Spinal cord (tissue), 10 donors: ENCODE data around the gene WASF1. TPM values are rescaled to one million over a fixed set of nuclear protein-coding genes. Genes with fewer than 3 reads are reported as not detected.

Experiments used
- DNase-seq, 6 donors: peaks; one replicate each; pipeline versions ENCODE4 v3.0.0 to v3.0.0-alpha.2; 2013 to 2015; ENCODE audit warnings: low spot score in 6 of 6, low read depth in 4 of 6
- H3K27ac ChIP-seq: one replicate; pipeline ENCODE4 v1.5.1; 2013; ENCODE audit warnings: low read depth, low read length, control low read depth
- H3K27me3 ChIP-seq: one replicate; pipeline ENCODE4 v1.6.1; 2013; ENCODE audit warnings: low read length; ENCODE audit not compliant: control insufficient read depth, insufficient read depth
- H3K36me3 ChIP-seq: one replicate; pipeline ENCODE4 v1.6.1; 2013; ENCODE audit warnings: low read length; ENCODE audit not compliant: control insufficient read depth, insufficient read depth
- H3K4me1 ChIP-seq: one replicate; pipeline ENCODE4 v1.6.1; 2013; ENCODE audit warnings: low read length; ENCODE audit not compliant: control insufficient read depth, insufficient read depth
- H3K4me3 ChIP-seq: one replicate; pipeline ENCODE4 v1.5.1; 2013; ENCODE audit warnings: low read depth, low read length, control low read depth
- H3K9me3 ChIP-seq: one replicate; pipeline ENCODE4 v1.6.1; 2013; ENCODE audit warnings: low read length; ENCODE audit not compliant: control insufficient read depth, insufficient read depth
- WGBS: methylation state at CpG from one replicate; pipeline ENCODE4 v1.1.5; 2013; ENCODE audit warnings: missing lambda C conversion rate; ENCODE audit not compliant: insufficient coverage; 5-methylcytosine and 5-hydroxymethylcytosine counted together
- polyA plus RNA-seq, 2 donors: library from polyadenylated mRNA; unstranded; fragments of 120-200 nt; gene quantifications; one replicate each; pipeline ENCODE4 v1.2.1, GENCODE V29; 2013; ENCODE audit not compliant: insufficient read length in 2 of 2
- total RNA-seq, 2 donors: library from RNA; depleted of rRNA in 1 of 2; stranded (reverse); fragments of 120-200 nt in 1 of 2; fragments of >200 nt in 1 of 2; gene quantifications; one replicate each; pipeline versions ENCODE4 v1.2.3 to v1.2.4, GENCODE V29; 2013 to 2014
- donor health status: healthy.

WASF1 gene
- total and polyA plus RNA-seq, 4 donors, result 19.3 to 239 (median 113) TPM

- H3K4me1 ChIP-seq, result no peaks in the 10 kb centered on the region
- DNase-seq, result no peak
- H3K27me3 ChIP-seq, result no peaks in the 10 kb centered on the region
- no peak overlapping the region for H3K4me3 ChIP-seq
- H3K36me3 ChIP-seq, result no peaks in the 10 kb centered on the region
- WGBS, result 100% methylated on average over 1 of the region's 3 CpGs
- no peak overlapping the region for H3K27ac ChIP-seq
- H3K9me3 ChIP-seq, result no peaks in the 10 kb centered on the region
Observed at GRCh38 chr6:110198561-110198960, 19.1 kb upstream of the WASF1 start.

DNA sequence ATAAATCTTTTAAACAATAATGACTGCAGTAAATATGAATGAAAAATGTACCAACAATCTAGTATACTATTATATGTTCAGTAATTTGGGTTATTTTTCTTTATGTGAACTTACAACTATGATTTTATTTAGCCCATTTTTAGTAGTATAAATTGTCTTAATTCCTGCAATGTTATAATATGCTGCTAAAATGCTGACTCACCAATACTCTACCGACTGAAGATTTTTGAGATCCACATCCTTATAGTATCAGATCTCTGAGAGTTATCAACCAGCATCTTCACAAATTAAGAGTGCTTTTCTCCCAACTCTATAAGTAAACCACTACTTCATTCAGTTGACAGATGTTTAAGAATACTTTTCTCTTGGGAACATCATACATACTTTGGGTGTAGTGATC lies 17.4 kb upstream of the WASF1 start:
- H3K4me3 ChIP-seq, result no peak overlapping the region
- H3K27ac ChIP-seq, result no peak overlapping the region
- H3K4me1 ChIP-seq, result no peaks in the 10 kb centered on the region
- H3K36me3 ChIP-seq, result no peaks in the 10 kb centered on the region
- no peak for DNase-seq
- H3K27me3 ChIP-seq, result no peaks in the 10 kb centered on the region
- no CpG with 5 or more reads among the region's 1 CpG for WGBS
- no peaks in the 10 kb centered on the region for H3K9me3 ChIP-seq

DNA sequence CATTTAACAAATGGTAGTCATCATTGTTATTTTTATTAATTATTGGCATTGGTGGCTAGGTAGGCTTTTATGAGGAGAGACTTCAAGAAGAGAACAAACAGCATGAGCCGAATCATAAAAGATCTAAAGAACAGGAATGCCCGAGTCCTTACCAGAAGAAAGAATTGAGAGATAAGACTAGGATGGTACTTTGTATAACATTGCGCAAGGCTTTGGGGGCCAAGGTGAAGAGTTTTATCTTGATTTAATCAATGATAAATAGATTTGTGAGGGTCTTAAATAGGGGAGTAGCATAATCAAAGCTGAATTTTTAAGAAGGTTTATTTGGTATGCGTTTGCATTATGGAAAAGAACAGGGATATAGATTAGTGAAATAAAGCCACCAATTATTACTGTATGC lies 16.2 kb upstream of the WASF1 start:
- no peaks in the 10 kb centered on the region for H3K36me3 ChIP-seq
- H3K27ac ChIP-seq, result no peak overlapping the region
- no peaks in the 10 kb centered on the region for H3K27me3 ChIP-seq
- H3K4me1 ChIP-seq, result no peaks in the 10 kb centered on the region
- WGBS, result 83% methylated on average over 3 of the region's 4 CpGs
- H3K9me3 ChIP-seq, result no peaks in the 10 kb centered on the region
- no peak for DNase-seq
- H3K4me3 ChIP-seq, result no peak overlapping the region

- H3K4me3 ChIP-seq, result no peak overlapping the region
- no peaks in the 10 kb centered on the region for H3K36me3 ChIP-seq
- no peak overlapping the region for H3K27ac ChIP-seq
- no peaks in the 10 kb centered on the region for H3K27me3 ChIP-seq
- H3K9me3 ChIP-seq, result no peaks in the 10 kb centered on the region
- 83% methylated on average over 1 of the region's 2 CpGs for WGBS
- no peaks in the 10 kb centered on the region for H3K4me1 ChIP-seq
- no peak for DNase-seq
Observed at GRCh38 chr6:110191477-110191876, 12.0 kb upstream of the WASF1 start.

- Histone ChIP-seq H3K4me1 (no peaks in the 10 kb centered on the region), H3K27ac (no peak overlapping the region), H3K9me3 (no peaks in the 10 kb centered on the region), H3K4me3 (no peak overlapping the region), H3K36me3 (no peaks in the 10 kb centered on the region), H3K27me3 (no peaks in the 10 kb centered on the region)
- no peak for DNase-seq
- 100% methylated on average over 1 of the region's 6 CpGs for WGBS
Observed at GRCh38 chr6:110190726-110191125, 11.3 kb upstream of the WASF1 start.

DNA sequence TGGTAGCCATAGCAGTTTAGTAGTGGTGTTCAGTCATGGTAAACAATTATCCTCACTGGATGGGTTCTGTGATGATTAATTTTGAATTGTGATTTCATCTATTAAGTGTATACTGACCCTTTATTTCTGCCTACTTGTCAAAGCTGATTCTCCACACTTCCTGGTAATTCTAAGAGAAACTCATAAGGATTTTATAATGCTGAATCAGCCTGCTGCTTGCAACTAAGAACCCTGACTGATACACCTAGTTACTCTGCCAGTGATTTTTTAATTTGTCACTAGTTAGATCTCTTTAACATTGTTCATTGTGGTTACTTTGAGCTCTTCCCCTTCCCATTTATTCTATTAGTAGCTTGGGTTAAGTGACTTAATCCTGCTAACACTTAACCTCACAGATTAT lies 9.3 kb upstream of the WASF1 start:
- no peak overlapping the region for H3K27ac ChIP-seq
- no peaks in the 10 kb centered on the region for H3K36me3 ChIP-seq
- H3K27me3 ChIP-seq, result no peaks in the 10 kb centered on the region
- H3K4me1 ChIP-seq, result no peaks in the 10 kb centered on the region
- H3K4me3 ChIP-seq, result no peak overlapping the region
- no peaks in the 10 kb centered on the region for H3K9me3 ChIP-seq
- DNase-seq, result no peak

DNA sequence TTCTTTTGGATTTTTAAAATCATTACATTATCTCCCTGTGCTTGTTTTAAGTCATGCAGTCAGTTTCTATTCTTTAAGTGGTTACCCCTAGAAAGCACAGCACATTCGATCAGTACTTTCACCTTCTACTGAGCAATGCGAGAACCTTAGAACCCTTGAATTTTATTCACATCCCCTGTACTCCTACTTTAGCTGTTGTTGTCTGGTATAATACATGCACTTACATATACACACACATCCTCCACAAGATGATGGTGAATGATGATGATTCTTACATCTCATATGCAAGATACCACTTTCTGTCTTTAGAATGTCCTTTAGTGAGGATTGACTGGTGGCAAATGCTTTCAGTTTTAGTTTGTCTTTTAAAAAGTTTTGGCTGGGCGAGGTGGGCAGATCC lies 6.4 kb upstream of the WASF1 start:
- WGBS, result no CpG with 5 or more reads among the region's 3 CpGs
- H3K4me1 ChIP-seq, result no peaks in the 10 kb centered on the region
- no peak overlapping the region for H3K4me3 ChIP-seq
- no peaks in the 10 kb centered on the region for H3K27me3 ChIP-seq
- no peaks in the 10 kb centered on the region for H3K9me3 ChIP-seq
- no peak for DNase-seq
- H3K27ac ChIP-seq, result no peak overlapping the region
- H3K36me3 ChIP-seq, result no peaks in the 10 kb centered on the region

DNA sequence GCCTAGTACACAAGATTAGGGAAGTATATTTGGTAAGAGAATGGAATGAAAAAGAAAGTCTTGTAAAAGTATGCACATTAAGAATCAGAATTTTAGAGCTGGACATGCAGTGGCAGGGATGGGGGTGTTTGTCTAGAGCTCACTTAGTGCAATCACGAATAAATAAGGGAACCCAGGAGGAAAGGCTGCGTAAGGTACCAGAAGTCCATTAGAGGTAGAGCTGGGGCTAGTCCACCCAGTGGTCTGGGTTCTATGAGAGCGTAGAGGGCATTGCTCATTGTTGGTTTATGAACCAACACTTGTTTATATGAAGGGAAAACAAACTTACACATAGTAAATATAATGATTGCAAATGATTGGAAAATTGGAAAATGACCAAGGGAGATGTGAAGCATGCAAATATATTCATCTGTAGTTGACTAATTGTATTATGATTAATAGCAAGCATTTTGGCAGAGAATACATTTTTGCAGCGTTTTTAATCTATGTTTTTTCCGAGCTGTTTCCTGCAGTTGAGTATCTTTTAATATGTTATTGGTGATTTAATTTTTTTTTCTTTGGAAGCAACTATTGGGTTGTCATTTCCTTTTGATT lies 3.9 kb upstream of the WASF1 start:
- no peaks in the 10 kb centered on the region for H3K9me3 ChIP-seq
- H3K4me1 ChIP-seq, result no peaks in the 10 kb centered on the region
- 88% methylated on average over 1 of the region's 5 CpGs for WGBS
- DNase-seq, result no peak
- no peaks in the 10 kb centered on the region for H3K27me3 ChIP-seq
- no peak overlapping the region for H3K27ac ChIP-seq
- H3K36me3 ChIP-seq, result no peaks in the 10 kb centered on the region
- no peak overlapping the region for H3K4me3 ChIP-seq

DNA sequence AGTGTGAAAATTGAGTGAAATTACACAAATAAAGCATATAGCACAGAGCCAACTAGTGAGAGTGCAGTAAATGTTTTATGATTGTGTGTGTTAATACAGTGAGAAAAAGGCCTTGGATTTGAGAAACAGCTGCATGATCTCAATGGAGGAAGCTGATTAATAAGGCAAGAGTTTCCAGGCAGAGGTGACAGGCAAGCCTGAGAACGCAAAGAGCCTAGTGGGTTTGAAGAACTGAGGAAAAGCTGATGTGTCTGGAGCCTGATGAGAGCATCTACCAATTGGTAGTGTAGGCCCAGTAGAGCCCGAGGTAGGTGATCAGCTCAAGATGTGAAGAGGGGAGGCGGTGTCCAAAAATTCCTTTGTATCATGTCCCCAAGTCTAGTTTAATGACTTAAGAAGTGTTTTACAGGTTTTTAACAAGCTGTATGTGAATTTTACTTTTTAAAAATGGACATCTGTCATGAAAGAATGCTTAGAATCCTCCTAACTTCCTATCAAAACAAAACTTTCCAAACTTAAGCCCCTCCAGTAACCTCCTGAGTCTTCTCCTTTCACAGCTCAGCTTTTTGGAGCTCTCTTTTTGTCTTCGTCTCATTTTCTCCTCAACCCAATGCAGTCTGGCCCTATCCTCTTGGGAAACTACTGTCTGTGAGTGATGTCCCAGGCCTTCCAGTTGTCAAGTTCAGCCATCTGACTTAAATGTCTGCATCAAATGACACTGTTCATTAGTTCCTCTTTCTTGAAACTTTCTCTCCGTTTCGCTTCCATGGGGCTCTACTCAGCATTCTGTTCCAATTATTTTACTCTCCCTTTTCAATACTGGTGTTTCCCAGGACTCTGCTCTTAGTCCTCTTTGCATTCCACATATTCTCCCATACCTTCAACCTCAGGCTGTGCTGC lies 1.9 kb upstream of the WASF1 start:
- peak overlapping the region; percentile 96 for H3K4me3 ChIP-seq
- no peaks in the 10 kb centered on the region for H3K27me3 ChIP-seq
- no peaks in the 10 kb centered on the region for H3K36me3 ChIP-seq
- no peaks in the 10 kb centered on the region for H3K4me1 ChIP-seq
- 68% methylated on average over 4 of the region's 6 CpGs for WGBS
- no peak overlapping the region for H3K27ac ChIP-seq
- DNase-seq, result no peak
- no peaks in the 10 kb centered on the region for H3K9me3 ChIP-seq
